Measurements from ENCODE around the gene SLC36A3. TPM values are rescaled to one million over a fixed set of nuclear protein-coding genes. Genes with fewer than 3 reads are reported as not detected.
"Not testable (repeated sequence)": the region's sequence is repeated elsewhere in the genome, so short reads cannot be mapped to it uniquely, and the experiment has no call there.

Gene SLC36A3
- total and polyA plus RNA-seq, 4 donors, result not detected

- 36 to 60% methylated on average over 2 of the region's 2 CpGs for WGBS, 2 donors
Observed at GRCh38 chr5:151313357-151313756, 9.8 kb upstream of the SLC36A3 start.

GRCh38 chr5:151312756-151313324 is 9.3 kb upstream of the SLC36A3 start:
- no peak for DNase-seq
- Histone ChIP-seq H3K4me3 (no peak overlapping the region), H3K9me3 (ENCODE audit: control insufficient read depth in 4 of 4, insufficient read depth in 3 of 4, low read length in 3 of 4) (peaks cover 0 to 3% (median 1%) of the 10 kb centered on the region in 4 donors), H3K4me1 (ENCODE audit: control insufficient read depth in 5 of 5, insufficient read depth in 5 of 5, low read length in 5 of 5) (peaks cover 0 to 4% (median 0%) of the 10 kb centered on the region in 5 donors), H3K27ac (ENCODE audit: low read depth in 1 of 2, low read length in 1 of 2) (no peak overlapping the region), H3K36me3 (ENCODE audit: control insufficient read depth in 4 of 4, insufficient read depth in 4 of 4, low read length in 4 of 4) (no peaks in the 10 kb centered on the region), H3K27me3 (ENCODE audit: control insufficient read depth in 3 of 3, insufficient read depth in 3 of 3, low read length in 2 of 3) (no peaks in the 10 kb centered on the region), H3K9ac (ENCODE audit: insufficient read depth in 1 of 2, low read length in 2 of 2) (no peak overlapping the region)
- TF ChIP-seq CTCF (IDR thresholded peaks at IDR 0.05; ENCODE audit: control extremely low read depth, extremely low read depth), result no peak
- WGBS, 2 donors, result 74 to 76% methylated on average over 5 of the region's 5 CpGs
- ATAC-seq (ENCODE audit: insufficient read depth, low FRiP score), result no peak

More at GRCh38 chr5:151313357-151313756, 9.8 kb upstream of the SLC36A3 start:
- H3K4me1 ChIP-seq (ENCODE audit: control insufficient read depth in 5 of 5, insufficient read depth in 5 of 5, low read length in 5 of 5), result peaks cover 0 to 5% (median 0%) of the 10 kb centered on the region in 5 donors
- H3K27me3 ChIP-seq (ENCODE audit: control insufficient read depth in 3 of 3, insufficient read depth in 3 of 3, low read length in 2 of 3), result no peaks in the 10 kb centered on the region
- no peak overlapping the region for H3K9ac ChIP-seq (ENCODE audit: insufficient read depth in 1 of 2, low read length in 2 of 2)
- no peak for ATAC-seq (ENCODE audit: insufficient read depth, low FRiP score)
- H3K9me3 ChIP-seq (ENCODE audit: control insufficient read depth in 4 of 4, insufficient read depth in 3 of 4, low read length in 3 of 4), result peaks cover 0 to 3% (median 1%) of the 10 kb centered on the region in 4 donors
- no peak overlapping the region for H3K27ac ChIP-seq (ENCODE audit: low read depth in 1 of 2, low read length in 1 of 2)
- no peak for DNase-seq
- no peak overlapping the region for H3K4me3 ChIP-seq
- no peak for TF ChIP-seq CTCF (IDR thresholded peaks at IDR 0.05; ENCODE audit: control extremely low read depth, extremely low read depth)
- H3K36me3 ChIP-seq (ENCODE audit: control insufficient read depth in 4 of 4, insufficient read depth in 4 of 4, low read length in 4 of 4), result no peaks in the 10 kb centered on the region

- DNase-seq (no peak), ATAC-seq (ENCODE audit: insufficient read depth, low FRiP score) (no peak)
- H3K4me1 ChIP-seq (ENCODE audit: control insufficient read depth in 5 of 5, insufficient read depth in 5 of 5, low read length in 5 of 5), result no peaks in the 10 kb centered on the region
- H3K27me3 ChIP-seq (ENCODE audit: control insufficient read depth in 3 of 3, insufficient read depth in 3 of 3, low read length in 2 of 3), result no peaks in the 10 kb centered on the region
- H3K9me3 ChIP-seq (ENCODE audit: control insufficient read depth in 4 of 4, insufficient read depth in 3 of 4, low read length in 3 of 4), result peaks cover 0 to 3% (median 1%) of the 10 kb centered on the region in 4 donors
- no peaks in the 10 kb centered on the region for H3K36me3 ChIP-seq (ENCODE audit: control insufficient read depth in 4 of 4, insufficient read depth in 4 of 4, low read length in 4 of 4)
- TF ChIP-seq CTCF (IDR thresholded peaks at IDR 0.05; ENCODE audit: control extremely low read depth, extremely low read depth), result no peak
- no peak overlapping the region for H3K27ac ChIP-seq (ENCODE audit: low read depth in 1 of 2, low read length in 1 of 2)
- no peak overlapping the region for H3K4me3 ChIP-seq
- no peak overlapping the region for H3K9ac ChIP-seq (ENCODE audit: insufficient read depth in 1 of 2, low read length in 2 of 2)
Observed at GRCh38 chr5:151310932-151311331, 7.4 kb upstream of the SLC36A3 start.

GRCh38 chr5:151309821-151310220 is 6.3 kb upstream of the SLC36A3 start:
- not testable (repeated sequence) for H3K4me3 ChIP-seq; H3K4me1 ChIP-seq (ENCODE audit: control insufficient read depth in 5 of 5, insufficient read depth in 5 of 5, low read length in 5 of 5); H3K27ac ChIP-seq (ENCODE audit: low read depth in 1 of 2, low read length in 1 of 2); H3K9me3 ChIP-seq (ENCODE audit: control insufficient read depth in 4 of 4, insufficient read depth in 3 of 4, low read length in 3 of 4); DNase-seq; H3K9ac ChIP-seq (ENCODE audit: insufficient read depth in 1 of 2, low read length in 2 of 2); ATAC-seq (ENCODE audit: insufficient read depth, low FRiP score); H3K27me3 ChIP-seq (ENCODE audit: control insufficient read depth in 3 of 3, insufficient read depth in 3 of 3, low read length in 2 of 3); H3K36me3 ChIP-seq (ENCODE audit: control insufficient read depth in 4 of 4, insufficient read depth in 4 of 4, low read length in 4 of 4)
- WGBS, 2 donors, result 88 to 95% methylated on average over 15 of the region's 15 CpGs

- not testable (repeated sequence) for ATAC-seq (ENCODE audit: insufficient read depth, low FRiP score); H3K36me3 ChIP-seq (ENCODE audit: control insufficient read depth in 4 of 4, insufficient read depth in 4 of 4, low read length in 4 of 4); H3K4me1 ChIP-seq (ENCODE audit: control insufficient read depth in 5 of 5, insufficient read depth in 5 of 5, low read length in 5 of 5); DNase-seq; H3K27ac ChIP-seq (ENCODE audit: low read depth in 1 of 2, low read length in 1 of 2); H3K4me3 ChIP-seq; H3K9me3 ChIP-seq (ENCODE audit: control insufficient read depth in 4 of 4, insufficient read depth in 3 of 4, low read length in 3 of 4); H3K9ac ChIP-seq (ENCODE audit: insufficient read depth in 1 of 2, low read length in 2 of 2); H3K27me3 ChIP-seq (ENCODE audit: control insufficient read depth in 3 of 3, insufficient read depth in 3 of 3, low read length in 2 of 3)
- 96% methylated on average over 17 to 27 of the region's 27 CpGs for WGBS, 2 donors
Observed at GRCh38 chr5:151309266-151309665, 5.7 kb upstream of the SLC36A3 start.
